HG03103 (cell line): ENCODE data around the gene SIPA1L3.

ENCODE experiments used
- ATAC-seq: cut with Tn5 transposase; IDR thresholded peaks from one replicate; pipeline ENCODE4 v1.9.1; 2021; ENCODE audit warnings: low read depth; ENCODE audit not compliant: unreplicated experiment

SIPA1L3 gene

GRCh38 chr19:38089440-38089839 is 182.4 kb downstream of the SIPA1L3 start:
- ATAC-seq: no peak

GRCh38 chr19:38093154-38093553 is 186.1 kb downstream of the SIPA1L3 start:
- no peak for ATAC-seq

DNA sequence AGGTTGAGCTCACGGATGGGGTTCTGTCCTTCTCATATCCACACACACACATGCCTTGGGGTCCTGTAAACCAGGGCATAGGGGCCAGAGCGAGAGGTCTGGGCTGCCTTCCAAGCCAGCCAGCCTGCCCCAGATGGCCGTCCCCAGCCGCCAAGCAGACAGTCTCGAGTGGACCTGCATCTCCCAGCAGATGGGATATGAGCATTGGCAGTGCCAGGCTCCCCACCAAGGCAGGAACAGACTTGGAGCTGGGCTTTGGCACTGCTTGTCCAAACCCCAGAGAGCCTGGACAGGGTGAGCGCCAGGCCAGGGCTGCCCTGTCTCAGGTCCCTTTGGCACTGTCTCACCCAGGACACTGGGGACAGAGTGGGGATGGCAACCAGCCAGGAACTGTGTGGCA is 186.6 kb downstream of the SIPA1L3 start:
- no peak for ATAC-seq

DNA sequence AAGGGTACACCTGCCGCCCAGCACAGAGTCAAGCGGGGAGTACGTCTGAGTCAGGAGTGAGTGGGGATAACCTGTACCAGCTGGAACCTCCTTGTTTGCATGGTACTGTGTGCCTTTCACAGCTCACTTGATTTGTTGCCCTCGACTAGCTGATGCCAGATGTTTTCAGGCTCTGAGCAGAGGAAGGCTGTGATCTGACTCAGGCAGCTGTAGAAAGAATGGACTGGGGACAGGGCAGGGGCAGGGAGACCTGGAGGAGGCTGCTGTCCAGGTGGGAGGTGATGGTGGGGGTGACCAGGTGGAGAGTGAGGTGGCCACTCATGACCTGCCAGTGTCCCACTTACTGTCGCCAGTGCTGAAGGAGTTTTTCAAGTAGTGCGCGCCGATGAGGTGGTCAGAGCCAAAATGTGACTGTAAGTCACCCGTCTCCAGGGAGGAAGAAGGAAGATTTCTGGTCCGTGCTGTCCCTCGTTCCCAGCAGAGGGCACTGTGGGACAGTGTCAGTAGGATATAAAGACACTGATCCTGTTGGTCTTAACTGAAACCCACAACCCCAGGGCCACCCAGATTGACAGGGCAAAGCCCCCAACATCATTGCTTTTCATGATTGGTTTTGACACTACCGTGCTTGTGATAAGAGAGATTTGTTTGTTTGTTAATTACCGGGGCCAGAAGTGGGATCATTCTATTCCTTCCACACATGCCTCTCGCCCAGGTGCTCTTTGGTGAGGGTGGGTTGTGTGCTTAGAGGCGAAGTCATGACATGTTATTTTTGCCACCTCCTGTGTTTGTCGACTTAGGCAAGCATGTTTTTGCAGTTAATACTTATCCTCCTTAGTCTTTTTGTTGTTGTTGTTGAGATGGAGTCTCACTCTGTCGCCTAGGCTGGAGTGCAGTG is 188.7 kb downstream of the SIPA1L3 start:
- no peak for ATAC-seq

- ATAC-seq: no peak
Measured at GRCh38 chr19:38099966-38100365, 193.0 kb downstream of the SIPA1L3 start.

DNA sequence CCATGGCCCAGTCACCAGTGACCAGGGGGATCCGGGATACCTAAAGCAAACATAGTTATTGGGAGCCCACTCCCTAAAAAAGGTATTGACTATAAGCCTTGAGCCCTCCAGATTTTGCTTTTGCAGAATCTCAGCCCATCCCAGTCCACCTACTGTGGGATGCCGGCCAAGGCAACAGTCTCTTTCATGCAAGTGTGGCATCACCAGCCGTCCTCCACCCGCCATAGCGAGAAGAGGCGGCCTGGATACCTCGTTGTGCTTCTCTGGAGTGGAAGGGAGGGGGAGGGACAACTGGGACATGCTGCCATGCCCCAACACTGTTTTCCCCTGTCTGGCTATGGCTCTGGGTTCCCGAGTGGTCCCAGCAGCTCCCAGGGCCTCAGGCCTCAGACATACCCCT is 193.6 kb downstream of the SIPA1L3 start:
- no peak for ATAC-seq

DNA sequence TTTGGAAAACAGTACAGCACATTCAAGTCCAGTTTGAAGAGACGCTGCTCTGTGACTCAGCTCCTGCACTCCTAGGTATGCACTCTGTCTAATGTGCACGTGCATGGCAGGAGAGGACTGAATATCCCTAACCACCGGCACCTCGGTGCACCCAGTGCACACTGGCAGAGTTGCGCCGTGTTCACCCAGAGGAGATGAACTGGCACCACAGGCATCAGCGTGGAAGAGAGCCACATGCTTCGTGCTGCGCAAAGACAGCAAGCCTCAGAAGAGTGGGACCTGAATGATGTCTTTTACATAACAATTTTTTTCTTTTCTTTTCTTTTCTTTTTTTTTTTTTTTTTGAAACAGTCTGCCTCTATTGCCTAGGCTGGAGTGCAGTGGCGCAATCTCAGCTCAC is 194.7 kb downstream of the SIPA1L3 start:
- no peak for ATAC-seq

DNA sequence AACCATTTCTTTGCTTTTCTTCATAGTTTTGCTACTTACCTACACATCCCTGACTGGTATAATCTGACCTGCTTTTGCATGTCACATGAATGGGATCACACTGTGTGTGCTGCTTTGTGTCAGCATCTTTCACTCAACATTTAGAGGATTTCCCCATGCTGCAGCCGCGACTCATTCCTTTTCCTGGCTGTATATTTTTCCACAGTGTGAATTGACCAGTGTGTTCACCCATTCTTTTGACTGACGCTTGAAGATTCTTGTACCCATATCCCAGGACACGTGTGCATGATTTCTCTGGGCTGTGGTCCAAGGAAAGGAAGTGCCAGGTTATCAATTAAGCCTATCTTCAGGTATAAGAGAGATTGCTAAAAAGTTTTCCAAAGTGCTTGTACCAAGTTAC is 198.6 kb downstream of the SIPA1L3 start:
- ATAC-seq: no peak

DNA sequence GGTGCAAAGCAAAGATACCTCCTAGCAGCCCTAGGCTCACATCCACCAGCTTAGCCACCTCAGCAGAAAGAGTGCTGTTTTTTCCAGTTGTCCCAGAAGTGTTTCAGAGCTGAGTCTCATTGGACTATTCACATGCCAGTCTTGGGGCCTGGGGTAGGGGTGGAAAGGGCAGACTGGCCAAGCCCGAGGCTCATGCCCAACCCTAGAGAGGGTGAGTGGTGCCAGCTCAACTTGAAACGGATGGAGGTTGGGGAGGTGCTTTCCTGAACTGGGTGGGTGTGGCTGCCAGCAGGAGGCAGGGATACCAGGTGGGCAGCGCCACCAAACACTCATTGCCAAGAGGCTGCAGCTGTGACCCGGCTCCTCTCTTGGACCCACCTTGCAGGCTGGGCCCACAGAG is 200.1 kb downstream of the SIPA1L3 start:
- ATAC-seq: no peak

DNA sequence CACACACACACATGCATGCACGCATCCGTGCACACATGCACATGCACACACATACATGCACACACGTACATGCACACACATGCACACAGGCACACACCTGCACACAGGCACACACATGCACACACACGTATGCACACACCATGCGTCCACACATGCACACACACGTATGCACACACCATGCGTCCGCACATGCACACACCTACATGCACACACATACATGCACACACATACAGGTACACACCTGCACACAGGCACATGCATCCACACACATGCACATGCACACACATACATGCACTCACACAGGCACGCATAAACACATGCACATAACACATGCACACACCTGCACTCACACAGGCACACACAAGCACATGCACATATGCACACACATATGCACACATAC is 204.9 kb downstream of the SIPA1L3 start:
- no peak for ATAC-seq

GRCh38 chr19:38114651-38115050 is 207.6 kb downstream of the SIPA1L3 start:
- ATAC-seq: no peak

DNA sequence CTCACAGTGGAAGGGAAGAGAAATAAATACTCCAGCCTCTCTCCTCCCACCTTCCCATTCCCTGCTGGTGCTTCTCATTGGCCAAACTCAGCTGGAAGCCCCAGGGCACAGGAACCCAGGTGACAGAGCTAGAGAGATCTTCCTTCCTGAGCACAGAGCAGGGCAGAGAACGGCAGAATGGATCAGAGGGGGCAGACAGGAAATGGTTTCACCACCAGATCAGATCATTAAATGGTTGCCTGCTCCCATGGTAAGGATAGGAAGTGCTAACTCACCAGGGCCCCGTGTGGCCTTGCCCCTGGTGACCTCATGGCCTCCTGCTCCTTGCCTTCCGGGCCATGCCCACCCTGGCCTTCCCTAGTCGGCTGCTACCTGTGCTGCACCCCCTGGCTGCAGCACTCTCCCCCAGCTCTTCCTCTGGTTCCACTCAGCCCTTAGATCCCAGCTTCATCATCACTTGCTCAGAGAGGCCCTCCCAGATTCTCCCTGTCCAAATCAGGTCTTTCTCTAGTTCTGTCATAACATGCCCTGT is 208.3 kb downstream of the SIPA1L3 start:
- ATAC-seq: no peak

- no peak for ATAC-seq
Measured at GRCh38 chr19:38118176-38118575, 211.2 kb downstream of the SIPA1L3 start.

GRCh38 chr19:38120471-38121025 is 213.5 kb downstream of the SIPA1L3 start:
- ATAC-seq: no peak

DNA sequence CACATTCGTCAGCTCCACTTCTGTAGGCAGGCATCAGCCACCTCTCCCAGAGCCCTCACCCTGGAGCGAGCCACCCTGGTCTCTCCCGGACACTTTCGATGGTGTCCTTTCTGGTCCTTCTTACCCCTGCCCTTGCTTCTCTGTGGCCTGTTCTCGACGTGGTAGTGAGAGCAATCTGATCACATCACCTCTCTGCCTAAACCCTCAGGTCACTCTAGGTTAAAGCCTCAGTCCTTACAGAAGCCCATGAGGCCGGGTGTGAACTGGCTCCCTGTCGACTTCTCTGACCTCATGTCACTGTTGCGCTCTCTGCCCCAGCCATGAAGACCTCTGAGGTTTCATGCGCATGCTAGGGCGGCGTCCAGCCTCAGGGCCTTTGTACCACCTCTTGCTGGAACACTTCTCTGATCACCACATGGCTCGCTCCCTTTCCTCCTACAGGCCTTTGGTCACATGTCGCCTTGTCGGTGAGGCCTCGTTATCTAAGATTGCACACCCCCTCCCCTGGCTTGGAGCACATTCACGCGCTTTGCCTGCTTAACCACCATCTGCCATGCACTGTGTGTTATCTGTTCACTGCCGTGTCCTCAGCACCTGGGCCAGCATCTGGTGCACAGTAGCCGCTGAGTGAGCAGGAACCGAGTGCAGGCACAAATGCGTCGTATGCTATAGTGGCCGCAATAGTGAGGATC is 215.5 kb downstream of the SIPA1L3 start:
- no peak for ATAC-seq

GRCh38 chr19:38125238-38125637 is 218.2 kb downstream of the SIPA1L3 start:
- ATAC-seq: no peak

DNA sequence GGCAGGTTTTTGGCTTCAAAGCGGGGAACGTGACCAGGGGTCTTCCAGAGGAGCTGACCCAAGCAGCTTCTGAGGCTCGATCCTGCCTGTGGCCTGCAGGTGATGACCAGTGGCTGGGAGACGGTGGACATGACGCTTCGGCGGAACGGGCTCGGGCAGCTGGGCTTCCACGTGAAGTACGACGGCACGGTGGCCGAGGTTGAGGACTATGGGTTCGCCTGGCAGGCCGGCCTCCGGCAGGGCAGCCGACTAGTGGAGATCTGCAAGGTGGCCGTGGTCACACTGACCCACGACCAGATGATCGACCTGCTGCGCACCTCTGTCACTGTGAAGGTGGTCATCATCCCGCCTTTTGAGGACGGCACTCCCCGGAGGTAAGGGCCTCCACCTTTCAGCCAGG is 223.4 kb downstream of the SIPA1L3 start:
- no peak for ATAC-seq

DNA sequence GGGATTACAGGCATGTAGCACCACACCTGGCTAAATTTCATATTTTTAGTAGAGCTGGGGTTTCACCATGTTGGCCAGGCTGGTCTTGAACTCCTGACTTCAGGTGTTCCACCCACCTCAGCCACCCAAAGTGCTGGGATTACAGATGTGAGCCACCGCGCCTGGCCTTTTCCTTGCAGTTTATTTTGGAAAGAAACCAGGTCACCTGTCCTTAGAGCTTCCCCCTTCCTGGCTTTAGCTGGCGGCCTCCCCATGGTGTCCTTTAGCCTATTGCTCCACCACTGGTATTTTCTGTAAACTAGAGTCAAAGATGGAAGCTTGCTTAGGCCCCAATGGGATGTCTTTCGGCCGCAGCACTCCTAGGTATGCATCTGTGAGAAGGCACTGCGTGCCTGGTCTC is 225.8 kb downstream of the SIPA1L3 start:
- no peak for ATAC-seq

DNA sequence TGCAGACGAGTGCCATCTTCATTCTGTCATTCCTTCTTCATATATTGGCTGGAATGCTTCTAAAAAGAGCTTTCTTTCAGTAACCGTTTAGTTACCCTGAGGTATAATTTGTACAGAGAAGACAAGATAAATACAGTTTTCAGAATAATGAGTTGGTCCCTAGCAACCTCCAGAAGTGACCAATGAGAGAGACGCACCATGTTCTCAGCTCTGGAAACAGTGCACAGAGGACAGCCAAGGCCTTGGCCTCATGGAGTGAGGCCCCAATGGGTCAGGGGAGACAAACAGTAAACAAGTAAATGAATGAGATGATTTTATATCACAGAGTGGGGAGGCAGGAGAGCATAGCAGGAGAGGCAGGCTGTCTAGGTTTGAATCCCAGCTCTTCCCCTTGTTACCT is 226.3 kb downstream of the SIPA1L3 start:
- no peak for ATAC-seq

- ATAC-seq: no peak
Measured at GRCh38 chr19:38134540-38135149, 227.6 kb downstream of the SIPA1L3 start.
